ENCODE data around the gene RAPSN.

RAPSN gene

DNA sequence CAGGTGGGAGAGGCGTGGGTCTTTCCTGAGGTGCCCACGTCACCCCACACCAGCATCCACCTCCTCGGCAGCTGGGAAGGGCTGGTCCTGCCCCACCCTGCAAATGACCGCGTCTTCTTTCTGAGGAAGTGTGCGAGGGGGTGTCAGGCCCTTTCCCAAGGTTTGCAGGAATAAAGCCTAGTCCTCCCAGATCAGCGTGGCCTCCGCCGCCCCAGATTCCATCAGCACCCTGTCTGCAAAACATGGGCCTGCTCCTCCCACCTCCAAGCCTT lies 55.0 kb downstream of the RAPSN start:
- TF ChIP-seq, protein P1, sequence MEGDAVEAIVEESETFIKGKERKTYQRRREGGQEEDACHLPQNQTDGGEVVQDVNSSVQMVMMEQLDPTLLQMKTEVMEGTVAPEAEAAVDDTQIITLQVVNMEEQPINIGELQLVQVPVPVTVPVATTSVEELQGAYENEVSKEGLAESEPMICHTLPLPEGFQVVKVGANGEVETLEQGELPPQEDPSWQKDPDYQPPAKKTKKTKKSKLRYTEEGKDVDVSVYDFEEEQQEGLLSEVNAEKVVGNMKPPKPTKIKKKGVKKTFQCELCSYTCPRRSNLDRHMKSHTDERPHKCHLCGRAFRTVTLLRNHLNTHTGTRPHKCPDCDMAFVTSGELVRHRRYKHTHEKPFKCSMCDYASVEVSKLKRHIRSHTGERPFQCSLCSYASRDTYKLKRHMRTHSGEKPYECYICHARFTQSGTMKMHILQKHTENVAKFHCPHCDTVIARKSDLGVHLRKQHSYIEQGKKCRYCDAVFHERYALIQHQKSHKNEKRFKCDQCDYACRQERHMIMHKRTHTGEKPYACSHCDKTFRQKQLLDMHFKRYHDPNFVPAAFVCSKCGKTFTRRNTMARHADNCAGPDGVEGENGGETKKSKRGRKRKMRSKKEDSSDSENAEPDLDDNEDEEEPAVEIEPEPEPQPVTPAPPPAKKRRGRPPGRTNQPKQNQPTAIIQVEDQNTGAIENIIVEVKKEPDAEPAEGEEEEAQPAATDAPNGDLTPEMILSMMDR (conservative IDR thresholded peaks at IDR 0.05; ENCODE audit: low read length) = no peak
- DNase-seq (ENCODE audit: low read depth) = no peak
- no peak overlapping the region for H3K4me3 ChIP-seq (ENCODE audit: low read length)

- TF ChIP-seq, protein P1 (conservative IDR thresholded peaks at IDR 0.05; ENCODE audit: low read length) = no peak
- DNase-seq (ENCODE audit: low read depth) = peak; percentile 64
- H3K4me3 ChIP-seq (ENCODE audit: low read length) = no peak overlapping the region
These were observed 55.5 kb downstream of the RAPSN start for GRCh38 chr11:47393163-47394049.

DNA sequence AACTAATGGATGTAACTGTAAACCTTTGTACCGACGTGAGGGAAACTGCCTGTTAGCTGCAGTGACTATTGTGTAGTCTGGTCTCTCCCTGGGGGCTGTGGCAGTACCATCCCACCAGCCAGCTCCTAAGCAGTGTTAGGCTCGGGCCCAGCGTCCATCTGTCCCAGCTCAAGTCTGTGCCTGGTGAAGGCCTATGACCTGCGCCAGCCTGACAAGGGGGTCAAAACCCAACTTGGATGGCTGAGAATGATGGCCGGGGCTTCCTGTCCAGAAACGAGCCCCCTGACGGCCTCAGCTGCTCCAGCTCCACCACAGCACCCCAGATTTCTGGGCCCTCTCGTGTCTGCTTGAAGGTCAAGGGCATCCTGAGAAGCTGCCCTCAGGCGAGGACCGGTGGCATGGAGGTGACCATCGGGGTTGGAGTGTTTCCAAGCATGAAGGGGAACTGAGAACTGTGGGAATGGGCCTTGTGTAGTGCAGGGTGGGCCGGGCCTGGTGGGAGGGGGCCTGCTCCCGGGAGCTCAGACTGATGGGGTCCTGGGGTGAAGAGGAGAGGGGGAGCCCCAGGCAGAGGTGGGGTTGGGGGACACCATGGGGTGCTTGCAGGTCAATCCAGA lies 56.3 kb downstream of the RAPSN start:
- H3K4me3 ChIP-seq (ENCODE audit: low read length) = no peak overlapping the region
- TF ChIP-seq, protein P1 (conservative IDR thresholded peaks at IDR 0.05; ENCODE audit: low read length) = no peak
- DNase-seq (ENCODE audit: low read depth) = no peak

GRCh38 chr11:47391711-47392432 lies 57.1 kb downstream of the RAPSN start:
- no peak for DNase-seq (ENCODE audit: low read depth)
- no peak overlapping the region for H3K4me3 ChIP-seq (ENCODE audit: low read length)
- TF ChIP-seq, protein P1 (conservative IDR thresholded peaks at IDR 0.05; ENCODE audit: low read length) = no peak

DNA sequence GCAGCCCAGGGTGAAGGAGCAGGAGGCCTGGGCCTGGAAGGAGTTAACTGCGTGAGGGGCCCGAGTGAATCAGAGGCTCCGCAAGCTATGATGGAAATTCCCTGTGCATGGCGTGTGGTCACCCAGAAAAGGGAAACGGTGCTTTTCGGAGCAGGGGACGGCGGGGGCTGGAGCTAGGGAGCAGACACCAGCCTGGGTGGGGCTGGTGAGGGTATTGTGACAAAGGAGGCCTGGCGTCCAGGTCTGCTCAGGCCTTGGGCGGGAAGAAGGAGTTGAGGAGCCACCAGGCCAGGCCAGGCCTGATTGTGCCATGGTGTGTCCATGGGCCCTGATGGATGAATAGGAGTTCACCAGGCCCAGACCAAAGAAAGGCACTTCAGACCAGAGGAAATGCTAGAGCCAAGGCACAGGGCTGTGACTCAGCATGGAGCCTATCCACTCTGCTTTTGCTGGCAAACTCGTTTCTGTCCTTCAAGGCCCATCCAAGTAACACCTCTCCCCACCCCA lies 57.8 kb downstream of the RAPSN start:
- TF ChIP-seq, protein P1 (conservative IDR thresholded peaks at IDR 0.05; ENCODE audit: low read length) = no peak
- no peak overlapping the region for H3K4me3 ChIP-seq (ENCODE audit: low read length)
- no peak for DNase-seq (ENCODE audit: low read depth)

GRCh38 chr11:47390422-47390760 lies 58.5 kb downstream of the RAPSN start:
- no peak overlapping the region for H3K4me3 ChIP-seq (ENCODE audit: low read length)
- no peak for DNase-seq (ENCODE audit: low read depth)
- TF ChIP-seq, protein P1 (conservative IDR thresholded peaks at IDR 0.05; ENCODE audit: low read length) = no peak

Data from AG10803 (cell line).